Measurements from ENCODE around the gene BAIAP2L2. TPM values are rescaled to one million over a fixed set of nuclear protein-coding genes. Genes with fewer than 3 reads are reported as not detected.
A peak's percentile ranks its signal among the peaks of the same experiment; 100 is the strongest.

The BAIAP2L2 gene
- total and polyA plus RNA-seq, 2 donors (not counting 1 experiment from before 2014, with no cell fraction given): 0.96 to 1.2 TPM

GRCh38 chr22:38062791-38063190 lies 47.7 kb downstream of the BAIAP2L2 start:
- 85% methylated on average over 3 of the region's 6 CpGs for WGBS (ENCODE audit: insufficient coverage)
- Histone ChIP-seq H4K20me1 (ENCODE audit: control insufficient read depth, insufficient read depth, low read length, poor library complexity, severe bottlenecking) (no peaks in the 10 kb centered on the region), H3K27me3 (replicated peaks in 1 of 4; ENCODE audit: control extremely low read depth in 1 of 4, control insufficient read depth in 3 of 4, insufficient read depth in 4 of 4, low read length in 3 of 4) (no peaks in the 10 kb centered on the region), H3K4me1 (ENCODE audit: control insufficient read depth in 2 of 2, insufficient read depth in 2 of 2, low read length in 2 of 2) (peaks cover 1 to 5% of the 10 kb centered on the region in 2 donors), H3K36me3 (replicated peaks in 1 of 2; ENCODE audit: control extremely low read depth in 1 of 2, control insufficient read depth in 1 of 2, extremely low read depth in 1 of 2, insufficient read depth in 2 of 2, low read length in 1 of 2) (peaks cover 0 to 36% of the 10 kb centered on the region in 2 experiments), H2AFZ (ENCODE audit: insufficient read depth, low read depth, low read length, poor library complexity, severe bottlenecking) (no peak overlapping the region), H3K4me3 (ENCODE audit: control extremely low read depth in 1 of 5, extremely low read depth in 1 of 5, insufficient read depth in 1 of 5, low read depth in 2 of 5, low read length in 4 of 5) (no peak overlapping the region), H3K9ac (ENCODE audit: low read length) (no peak overlapping the region), H3K27ac (ENCODE audit: low read length in 2 of 2) (peak overlapping the region in 1 of 2 donors; percentile 6), H3K4me2 (replicated peaks; ENCODE audit: low read depth, low read length, poor library complexity, severe bottlenecking) (no peak overlapping the region), H3K9me3 (ENCODE audit: control extremely low read depth in 1 of 3, control insufficient read depth in 2 of 3, insufficient read depth in 1 of 3, low read length in 2 of 3) (no peaks in the 10 kb centered on the region), H3K79me2 (ENCODE audit: control insufficient read depth, insufficient read depth, low read length) (no peaks in the 10 kb centered on the region)
- no peak for TF ChIP-seq EZH2 (IDR thresholded peaks at IDR 0.05; ENCODE audit: borderline replicate concordance, insufficient read depth, low read depth, low read length, poor library complexity, severe bottlenecking)
- TF ChIP-seq CTCF (IDR thresholded peaks at IDR 0.05): no peak
- Mint-ChIP-seq H3K27me3 (no peaks in the 10 kb centered on the region), H3K27ac (no peak overlapping the region), H3K9me3 (ENCODE audit: insufficient read depth) (no peaks in the 10 kb centered on the region), H3K4me1 (peaks cover 8% of the 10 kb centered on the region), H3K4me3 (no peak overlapping the region)
- no peak for DNase-seq
- ChIA-PET CTCF (interaction anchor here (1.3 kb wide), 1 partner anchor 10 kb away, joined by 4 read pairs; no protein-coding TSS in a partner anchor), POLR2A (no interaction called here)
- no peak for ATAC-seq (ENCODE audit: low read depth)
- intact Hi-C loops (cut with micrococcal nuclease): no loop called here

Data from B cell (primary cell).